T1000 (cell line): ENCODE measurements around the gene MEIOB.
"Not testable (repeated sequence)": the region's sequence is repeated elsewhere in the genome, so short reads cannot be mapped to it uniquely, and the experiment has no call there.

Experiments
- DNase-seq: peaks from one replicate; lab custom pipeline; 2025; ENCODE audit warnings: mixed read lengths; lab: John Stamatoyannopoulos, UW

MEIOB gene

DNA sequence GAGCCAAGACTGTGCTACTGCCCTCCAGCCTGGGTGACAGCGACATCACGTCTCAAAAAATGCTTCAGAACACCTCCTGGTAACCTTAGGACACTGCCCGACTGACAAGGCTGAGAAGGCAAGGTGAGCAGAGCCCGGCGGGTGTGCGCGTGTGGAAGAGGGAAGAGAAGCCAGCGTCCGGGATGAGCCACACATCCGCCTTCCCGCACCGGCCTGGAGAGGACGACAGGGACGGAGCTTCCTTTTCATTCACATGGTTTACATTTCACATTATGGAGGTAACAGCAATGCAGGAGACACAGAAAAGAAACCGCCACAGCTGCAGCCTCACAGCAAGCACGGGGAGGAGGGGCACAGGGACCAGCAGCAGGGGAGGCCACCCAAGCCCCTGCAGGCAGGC, 61.9 kb downstream of the MEIOB start:
- DNase-seq = no peak

DNA sequence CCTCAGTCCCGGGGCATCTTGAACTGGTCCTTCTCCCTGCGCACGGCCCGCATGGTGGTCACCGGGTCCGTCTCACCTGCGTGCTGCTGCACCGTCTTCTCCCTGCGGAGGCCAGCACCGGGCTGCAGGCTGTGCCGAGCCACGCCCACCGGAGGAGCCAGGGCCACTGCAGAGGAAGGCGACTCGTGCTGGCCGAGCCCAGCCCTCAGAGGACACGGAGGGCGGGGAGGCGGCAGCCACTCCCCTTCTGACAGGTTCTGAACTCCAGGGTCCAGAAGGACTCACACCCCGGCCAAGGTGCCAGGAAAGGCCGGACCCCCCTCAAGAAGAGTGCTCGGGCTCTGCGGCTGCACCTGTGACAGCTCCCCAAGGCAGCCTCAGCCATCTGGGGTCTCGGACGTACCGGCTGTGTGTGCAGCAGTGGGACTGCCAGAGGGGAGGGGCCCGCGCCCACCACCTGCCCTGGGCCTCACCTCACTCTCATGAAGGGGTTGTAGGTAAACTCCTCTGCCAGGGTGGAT, 62.6 kb downstream of the MEIOB start:
- DNase-seq = no peak

DNA sequence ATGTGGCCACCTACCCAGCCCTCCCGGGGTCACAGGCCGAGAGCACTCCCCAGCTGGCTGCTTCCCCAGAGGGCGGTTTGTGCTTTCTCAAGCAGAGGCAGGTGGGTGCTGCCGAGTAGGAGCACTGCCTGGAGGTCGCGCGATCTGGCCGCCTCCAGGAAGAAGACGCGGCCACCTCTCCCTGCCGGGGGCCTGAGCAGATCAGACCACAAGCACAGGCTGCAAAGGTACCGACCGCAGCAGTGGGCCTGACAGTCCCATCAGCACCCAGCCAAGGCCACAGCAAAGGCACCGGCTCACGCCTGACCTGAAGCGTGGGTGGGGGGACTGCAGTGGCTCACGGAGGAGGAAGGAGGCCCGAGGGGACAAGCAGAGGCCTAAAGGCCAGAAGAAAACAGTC, 63.3 kb downstream of the MEIOB start:
- no peak for DNase-seq

DNA sequence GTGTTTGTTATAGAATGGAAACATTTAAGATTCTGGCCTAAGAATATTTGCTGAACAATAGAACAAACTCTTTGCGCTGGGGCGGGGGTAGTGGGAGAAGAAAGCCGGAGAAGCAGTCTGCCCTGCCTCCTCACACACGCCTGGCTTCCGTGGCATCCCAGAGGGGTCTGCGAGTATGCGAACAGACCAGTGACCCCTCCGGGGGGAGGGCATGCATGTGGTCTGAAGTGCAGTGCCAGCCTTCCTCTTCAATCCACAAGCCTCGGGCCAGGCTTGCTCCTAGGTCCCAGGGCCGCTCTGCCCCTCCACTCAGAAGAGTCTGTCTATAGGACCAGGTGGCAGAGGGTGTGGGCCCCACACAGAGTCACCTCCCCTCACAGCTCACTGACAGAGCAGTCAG, 64.3 kb downstream of the MEIOB start:
- DNase-seq = no peak

DNA sequence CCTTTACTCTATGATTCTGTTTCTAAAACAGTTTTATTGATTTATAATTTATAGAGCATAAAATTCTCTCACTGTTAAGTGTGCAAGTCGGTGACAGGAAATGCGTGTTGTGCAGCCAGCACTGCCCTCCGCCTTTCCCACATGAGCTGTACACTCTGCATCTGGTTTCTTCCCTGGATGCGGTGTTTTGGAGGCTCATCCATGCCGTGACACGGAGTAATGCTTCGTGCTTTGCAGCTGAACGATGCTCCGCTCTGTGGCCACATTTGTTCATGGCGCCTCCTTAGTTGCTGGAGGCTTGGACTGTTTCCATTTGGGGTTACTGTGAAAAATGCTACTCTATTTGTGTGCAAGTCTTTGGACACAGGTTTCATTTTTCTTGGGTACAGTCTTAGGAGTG, 71.3 kb downstream of the MEIOB start:
- no peak for DNase-seq

DNA sequence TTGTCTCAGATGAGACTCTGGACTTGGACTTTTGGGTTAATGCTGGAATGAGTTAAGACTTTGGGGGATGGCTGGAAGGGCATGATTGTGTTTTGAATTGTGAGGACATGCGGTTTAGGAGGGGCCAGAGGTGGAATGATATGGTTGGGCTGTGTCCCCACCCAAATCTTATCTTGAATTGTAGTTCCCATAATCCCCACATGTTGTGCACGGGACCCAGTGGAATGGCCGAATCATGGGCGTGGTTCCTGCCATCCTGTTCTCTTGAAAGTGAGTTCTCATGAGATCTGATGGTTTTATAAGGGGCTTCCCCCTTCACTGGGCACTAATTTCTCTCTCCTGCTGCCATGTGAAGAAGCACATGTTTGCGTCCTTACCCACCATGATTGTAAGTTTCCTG, 72.7 kb downstream of the MEIOB start:
- DNase-seq = not testable (repeated sequence)

DNA sequence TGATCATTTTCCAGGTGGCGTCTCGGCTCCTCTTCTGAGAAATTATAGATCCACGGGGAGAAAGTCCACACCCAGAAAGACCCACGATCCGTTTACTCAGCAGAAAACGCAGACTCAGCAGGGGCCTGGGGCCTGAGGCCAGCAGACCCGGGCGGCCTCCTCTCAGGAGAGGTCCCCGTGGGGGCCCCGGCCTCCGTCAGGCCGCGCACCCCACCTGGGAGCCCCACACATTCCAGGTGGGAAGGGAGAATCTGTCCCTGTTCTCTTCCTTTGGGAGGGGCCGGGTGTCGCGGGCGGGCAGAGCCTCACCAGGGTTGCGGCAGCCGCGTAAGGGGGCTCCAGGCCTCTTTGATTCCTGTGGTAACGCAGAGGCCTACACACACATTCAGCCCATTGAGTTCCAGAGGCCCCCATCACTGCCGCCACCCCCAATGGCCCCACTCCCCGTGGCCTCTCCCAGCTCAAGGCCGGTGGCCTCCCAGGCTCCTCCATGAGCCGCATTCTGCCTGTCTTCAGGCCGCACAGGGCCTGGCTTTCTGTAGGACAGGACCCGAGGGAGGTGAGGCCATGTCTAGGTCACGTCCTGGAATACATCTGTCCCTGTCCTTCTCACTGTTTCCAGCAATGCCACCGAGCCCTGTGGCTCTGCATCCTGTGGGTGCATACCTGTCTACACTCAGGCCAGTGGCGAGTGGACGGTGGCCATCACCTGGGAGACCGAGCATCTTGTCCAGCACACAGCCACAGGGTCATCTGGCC, 76.9 kb downstream of the MEIOB start:
- no peak for DNase-seq

DNA sequence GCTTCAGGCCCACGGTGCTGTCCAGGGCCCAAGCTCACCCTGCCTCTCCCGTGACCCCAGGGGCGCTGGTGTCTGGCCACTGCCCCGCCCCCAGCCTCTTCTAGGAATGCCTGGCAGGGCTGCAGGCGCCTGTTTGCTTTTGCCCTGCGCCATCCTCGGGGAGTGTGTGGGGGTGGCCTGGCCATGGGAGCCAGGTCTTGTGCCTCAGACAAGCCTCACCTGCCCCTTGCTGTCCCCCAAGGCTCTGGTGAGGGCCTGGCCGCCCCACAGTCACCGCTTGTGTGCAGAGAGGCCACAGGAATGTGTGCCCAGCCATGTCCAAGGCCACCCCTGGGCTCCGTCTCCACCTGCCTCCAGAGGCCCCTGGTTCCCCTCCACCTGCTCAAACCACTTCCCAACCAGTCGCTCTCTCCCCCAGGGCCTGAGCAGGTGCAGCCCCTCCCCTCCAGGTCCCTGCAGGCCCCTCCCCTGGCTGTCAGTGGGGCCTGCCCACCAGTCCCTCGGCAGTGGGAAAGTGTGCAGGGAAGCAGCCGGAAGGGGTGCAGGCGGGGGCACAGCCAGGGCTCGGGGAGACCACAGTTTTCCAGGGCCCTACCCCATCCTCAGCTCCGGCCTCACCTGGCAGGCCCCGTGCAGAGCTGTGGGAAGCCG, 77.6 kb downstream of the MEIOB start:
- no peak for DNase-seq

DNA sequence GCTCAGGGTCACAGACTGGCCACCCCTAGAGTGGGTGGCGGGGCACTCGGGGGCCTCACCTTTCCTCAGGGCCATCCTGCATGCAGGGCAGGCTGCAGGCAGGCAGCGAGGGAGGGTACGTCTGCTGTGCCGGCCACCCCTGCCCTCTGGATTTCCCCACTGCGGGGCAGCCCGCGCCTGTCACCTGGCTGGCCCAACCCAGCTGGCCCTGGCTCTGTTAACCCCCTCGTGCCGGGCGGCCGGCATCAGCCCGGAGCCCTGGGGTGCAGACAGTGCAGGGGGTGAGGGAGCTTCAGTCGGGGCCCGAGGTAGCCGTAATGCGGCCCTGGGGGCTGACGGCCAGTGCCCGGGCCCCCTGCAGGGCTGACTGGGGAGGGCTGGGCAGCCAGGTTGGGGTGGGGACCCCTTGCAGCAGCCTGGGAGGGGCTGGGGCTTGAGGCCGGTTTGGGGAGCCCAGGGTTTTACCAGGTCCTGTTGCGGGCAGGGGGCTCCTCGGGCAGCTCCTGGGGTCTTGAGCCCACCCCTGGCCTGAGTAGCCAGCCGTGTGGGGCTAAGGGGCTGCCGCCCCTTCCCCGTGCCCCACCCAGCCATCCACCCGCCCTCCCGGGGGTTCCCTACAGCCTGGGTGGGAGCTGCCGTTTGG, 78.3 kb downstream of the MEIOB start, which contains the start of gene IGFALS:
TSS of gene IGFALS (minus strand) at position 128 of the 643 bp plus-strand sequence. CDS start at position 75, 53 bp downstream.
- DNase-seq = no peak

DNA sequence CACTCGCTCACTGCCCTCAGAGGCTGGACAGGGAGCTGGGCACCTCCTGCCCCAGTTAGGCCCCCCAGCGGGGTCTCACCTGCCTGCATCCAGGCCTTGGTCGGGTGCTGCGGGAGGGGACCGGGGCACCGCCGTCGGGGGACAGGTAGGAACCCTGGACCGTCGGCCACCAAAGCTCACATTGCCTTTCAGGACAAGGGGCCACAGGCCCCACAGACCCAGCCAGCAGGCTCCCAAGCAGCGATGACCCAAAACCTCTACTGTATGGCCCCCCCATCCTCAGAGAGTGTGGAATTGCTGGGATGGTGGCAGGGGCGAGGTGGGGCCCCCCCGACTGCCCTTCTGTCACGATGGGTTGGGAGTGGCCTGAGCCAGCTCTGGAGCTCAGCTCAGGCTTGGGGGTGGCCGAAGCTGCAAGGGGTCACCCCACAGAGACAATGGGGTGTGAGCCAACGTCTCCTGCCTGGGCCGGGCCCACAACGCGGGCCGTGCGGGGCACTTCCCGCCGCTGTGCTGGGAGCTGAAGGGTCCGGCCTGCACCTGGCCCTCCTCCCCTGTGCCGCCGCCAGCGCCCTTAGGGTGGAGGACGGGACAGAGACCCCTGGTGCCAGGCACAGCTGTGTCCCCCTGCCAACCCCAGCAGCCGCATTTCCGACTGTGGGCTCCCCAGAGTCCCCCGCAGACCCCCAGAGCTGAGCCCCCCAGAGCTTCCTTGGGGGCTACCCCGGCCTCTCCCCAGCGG, 79.0 kb downstream of the MEIOB start:
- DNase-seq = no peak

DNA sequence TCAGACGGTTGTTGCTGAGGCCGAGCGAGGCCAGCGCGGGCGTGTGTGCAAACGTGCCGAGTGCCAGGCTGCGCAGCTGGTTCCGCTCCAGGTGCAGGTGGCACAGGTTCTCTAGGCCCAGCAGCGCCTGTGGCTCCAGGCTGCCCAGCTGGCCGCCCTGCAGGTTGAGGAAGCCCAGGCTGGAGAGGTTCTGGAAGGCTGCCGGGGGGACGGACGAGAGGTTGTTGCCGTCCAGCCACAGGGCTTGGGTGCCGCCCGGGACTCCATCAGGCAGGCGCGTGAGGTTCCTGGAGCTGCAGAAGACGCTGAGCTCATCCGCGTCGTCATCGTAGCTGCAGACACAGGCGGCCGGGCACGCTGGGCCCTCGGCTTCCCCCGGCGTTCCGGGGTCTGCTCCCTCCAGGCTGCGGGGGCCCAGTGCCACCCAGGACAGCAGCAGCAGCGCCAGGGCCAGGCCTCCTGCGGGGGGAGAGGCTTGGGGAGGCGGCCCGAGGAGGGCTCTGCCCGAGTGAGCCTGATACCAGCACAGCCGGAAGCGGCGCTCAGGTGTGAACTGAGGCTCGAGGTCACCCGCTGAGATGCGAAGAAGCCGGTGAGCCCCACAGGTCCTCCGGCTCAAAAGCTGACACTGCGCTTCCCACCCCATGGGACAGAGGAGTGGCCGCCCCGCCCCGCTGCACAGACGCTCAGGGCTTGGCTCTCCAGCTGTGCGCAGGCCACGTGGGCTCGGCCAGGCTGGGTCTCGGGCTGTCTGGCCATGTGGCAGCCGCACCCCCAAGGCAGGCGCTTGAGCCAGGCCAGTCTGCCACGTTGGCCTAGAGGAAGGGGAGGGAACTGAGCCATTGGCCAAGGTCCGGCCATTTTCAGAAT, 79.8 kb downstream of the MEIOB start:
- DNase-seq = no peak

DNA sequence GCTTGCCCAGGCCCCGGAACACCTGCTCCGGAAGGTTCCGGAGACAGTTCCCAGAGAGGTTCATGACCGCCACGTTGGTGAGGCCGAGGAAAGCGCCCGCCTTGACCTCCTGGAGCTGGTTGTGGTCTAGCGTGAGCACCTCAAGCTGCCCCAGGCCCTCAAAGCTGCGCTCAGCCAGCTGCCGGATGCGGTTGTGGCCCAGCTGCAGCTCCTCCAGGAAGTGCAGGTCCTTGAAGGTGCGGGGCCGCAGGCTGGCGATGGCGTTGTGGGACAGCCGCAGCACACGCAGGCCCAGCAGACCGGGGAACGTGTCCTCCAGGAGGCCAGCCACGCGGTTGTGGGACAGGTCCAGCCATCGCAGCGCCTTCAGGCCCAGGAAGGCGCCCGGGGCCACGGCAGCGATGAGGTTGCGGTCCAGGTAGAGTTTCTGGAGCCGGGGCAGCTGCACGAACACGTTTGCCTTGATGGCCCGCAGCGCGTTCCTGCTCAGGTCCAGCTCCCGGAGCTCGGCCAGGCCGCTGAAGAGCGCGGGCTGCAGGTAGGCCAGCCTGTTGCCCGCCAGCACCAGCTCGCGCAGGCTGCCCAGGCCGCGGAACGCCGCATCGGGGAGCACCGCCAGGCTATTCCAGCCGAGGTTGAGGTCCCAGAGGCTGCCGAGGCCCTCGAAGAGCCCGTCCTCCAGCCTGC, 80.6 kb downstream of the MEIOB start:
- DNase-seq = no peak

DNA sequence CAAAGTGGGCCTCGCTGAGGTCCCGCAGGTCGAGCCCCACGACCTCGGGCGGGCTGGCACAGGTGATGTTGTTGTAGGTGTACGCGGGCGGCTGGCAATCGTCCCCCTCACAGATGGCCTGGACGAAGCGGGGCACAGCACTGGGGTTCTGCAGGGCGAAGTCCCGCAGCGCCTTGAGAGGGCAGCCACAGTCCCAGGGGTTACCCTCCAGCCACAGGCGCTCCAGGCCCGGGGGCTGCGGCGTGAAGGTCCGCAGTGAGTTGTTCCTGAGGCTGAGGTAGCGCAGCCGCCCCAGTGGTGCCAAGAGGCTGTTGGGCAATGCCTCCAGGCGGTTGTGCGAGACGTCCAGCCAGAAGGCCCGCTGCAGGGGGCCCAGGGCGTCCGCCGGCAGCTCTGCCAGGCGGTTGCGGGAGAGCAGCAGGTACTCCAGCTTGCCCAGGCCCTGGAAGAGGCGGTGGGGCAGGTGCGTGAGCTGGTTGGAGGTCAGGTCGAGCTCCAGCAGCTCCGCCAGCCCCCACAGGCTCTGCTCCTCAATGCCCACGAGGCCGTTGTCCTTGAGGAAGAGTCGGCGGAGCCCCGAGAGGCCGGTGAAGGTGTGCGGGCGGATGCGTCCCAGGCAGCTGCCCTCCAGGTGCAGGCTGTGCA, 81.2 kb downstream of the MEIOB start:
- DNase-seq = no peak

DNA sequence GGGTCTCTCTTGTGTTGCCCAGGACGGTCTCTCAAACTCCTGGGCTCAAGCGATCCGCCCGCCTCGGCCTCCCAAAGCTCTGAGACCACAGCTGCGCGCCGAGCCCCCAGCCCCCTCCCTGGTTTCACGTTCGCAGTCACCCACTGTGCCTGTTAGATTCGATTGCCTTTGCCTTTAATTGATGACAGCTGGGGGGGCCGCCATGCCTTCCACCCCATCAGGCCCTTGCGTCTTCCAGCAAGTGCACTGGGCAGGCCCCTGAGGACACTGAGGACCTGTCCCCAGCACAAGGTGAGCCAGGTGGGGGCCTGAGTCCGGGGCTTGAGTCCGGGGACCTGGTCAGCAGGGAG, 81.7 kb downstream of the MEIOB start:
- DNase-seq = no peak

DNA sequence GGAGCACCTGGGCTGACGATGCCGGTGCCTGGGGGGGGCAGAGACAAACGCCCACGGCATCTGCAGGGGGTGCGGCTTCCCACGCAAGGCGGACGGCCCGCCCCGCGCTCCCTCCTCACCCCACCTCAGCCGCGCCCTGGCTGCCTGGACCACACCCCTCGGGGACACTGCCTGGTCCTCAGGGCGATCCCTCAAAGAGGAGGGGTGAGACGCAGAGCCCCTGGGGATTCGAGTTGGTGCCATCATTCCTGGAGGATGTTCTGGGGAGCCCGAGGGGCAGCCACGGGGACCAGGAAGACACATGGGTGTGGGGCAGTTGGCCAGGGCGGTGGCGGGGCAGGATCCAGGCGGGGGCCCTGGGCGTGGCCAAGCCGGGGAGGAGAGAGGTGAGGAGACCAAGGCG, 82.3 kb downstream of the MEIOB start:
- DNase-seq = no peak

DNA sequence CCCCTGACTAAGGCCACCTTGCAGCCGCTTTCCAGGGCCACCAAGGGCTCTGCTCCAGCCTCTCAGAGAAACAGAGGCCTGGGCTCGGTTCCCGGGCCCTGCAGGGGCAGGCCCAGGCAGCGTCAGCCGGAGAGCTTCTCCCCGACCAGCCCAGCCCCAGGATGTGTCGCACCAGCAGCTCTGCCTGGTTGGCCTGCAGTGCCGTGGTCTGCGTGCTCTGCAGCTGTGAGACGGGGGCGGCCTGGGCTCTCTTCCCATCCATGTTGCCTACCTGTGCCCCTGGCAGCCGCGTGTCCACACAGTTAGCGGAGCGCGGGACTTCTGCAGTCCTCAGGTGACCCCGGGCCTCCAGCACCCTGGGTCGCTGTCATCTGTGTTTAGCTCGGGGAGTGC, 83.3 kb downstream of the MEIOB start:
- no peak for DNase-seq

DNA sequence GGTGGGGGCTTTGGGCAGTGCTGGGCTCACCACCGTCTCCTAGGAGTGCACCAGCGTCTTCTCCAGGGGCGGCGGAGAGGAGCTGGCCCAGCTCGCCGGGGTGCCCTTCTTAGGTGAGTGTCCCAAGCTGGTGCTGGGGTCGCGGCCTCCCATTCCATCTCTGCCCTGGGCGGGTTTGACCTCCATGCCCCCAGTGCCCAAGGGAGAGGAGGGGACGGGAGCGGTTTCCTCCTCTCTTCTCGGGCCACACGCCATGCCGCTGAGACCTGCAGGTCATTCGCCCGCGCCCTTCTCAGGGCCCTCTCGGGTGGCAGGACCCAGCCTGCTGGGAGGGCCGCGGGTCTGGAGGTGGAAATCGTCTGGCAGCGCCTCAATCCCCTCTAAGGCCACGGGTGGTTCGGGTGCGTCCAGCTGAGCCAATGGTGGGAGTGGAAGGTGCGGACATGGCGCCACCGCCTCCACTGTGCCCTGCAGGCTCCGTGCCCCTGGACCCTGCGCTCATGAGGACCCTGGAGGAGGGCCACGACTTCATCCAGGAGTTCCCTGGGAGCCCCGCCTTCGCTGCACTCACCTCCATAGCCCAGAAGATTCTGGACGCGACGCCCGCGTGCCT, 83.8 kb downstream of the MEIOB start:
- DNase-seq = no peak

DNA sequence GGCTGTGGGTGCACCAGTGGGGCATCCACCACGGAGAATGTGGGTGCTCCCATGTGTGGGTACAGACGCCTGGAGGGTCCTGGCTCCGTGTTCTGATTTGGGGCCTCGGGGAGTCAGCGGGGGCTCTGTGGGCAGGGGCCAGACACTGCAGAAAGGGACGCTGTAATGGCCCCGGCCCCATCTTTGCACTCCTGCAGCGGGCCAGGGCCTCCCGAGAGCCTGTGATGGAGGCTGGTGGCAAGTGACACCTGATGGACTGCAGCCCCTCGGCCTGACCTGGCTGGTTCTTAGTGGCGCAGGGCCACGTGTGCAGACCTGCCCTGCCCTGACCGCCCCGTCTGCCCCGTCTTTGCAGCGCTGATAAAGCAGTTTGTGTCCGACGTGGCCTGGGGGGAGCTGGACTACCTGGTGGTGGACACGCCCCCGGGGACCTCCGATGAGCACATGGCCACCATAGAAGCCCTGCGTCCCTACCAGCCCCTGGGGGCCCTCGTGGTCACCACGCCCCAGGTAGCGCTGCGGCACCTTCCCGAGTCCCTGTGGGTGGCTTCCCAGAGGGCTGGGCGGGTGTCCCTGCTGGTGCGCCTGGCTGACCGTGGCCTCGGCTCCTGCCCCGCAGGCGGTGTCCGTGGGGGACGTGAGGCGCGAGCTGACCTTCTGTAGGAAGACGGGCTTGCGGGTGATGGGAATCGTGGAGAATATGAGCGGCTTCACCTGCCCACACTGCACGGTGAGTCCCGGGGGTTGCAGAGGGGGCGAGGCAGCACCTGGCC, 84.5 kb downstream of the MEIOB start:
- DNase-seq = no peak

DNA sequence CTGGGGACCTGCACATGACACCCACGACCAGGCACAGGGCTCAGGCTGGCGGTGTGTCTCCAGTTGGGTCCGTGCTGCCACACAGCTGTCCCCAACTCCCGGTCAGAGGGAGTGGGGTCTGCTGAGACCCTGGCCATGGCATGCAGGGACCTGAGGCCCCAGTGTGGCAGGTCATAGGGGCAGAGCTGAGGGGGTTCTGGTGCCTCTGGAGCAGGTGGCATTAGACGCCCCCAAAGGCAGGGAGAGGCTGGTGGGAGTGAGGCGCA, 85.0 kb downstream of the MEIOB start:
- no peak for DNase-seq
